WI38 (cell line): ENCODE results near the gene CEP135.

Experiments
- H3K4me3 ChIP-seq: 2 replicates; pipeline ENCODE4 v1.5.1; 2011; ENCODE audit warnings: low read depth, mild to moderate bottlenecking, control low read depth, low read length
- CTCF ChIP-seq: IDR thresholded peaks from 2 replicates; pipeline ENCODE4 v1.5.1; 2012; ENCODE audit warnings: low read depth, mild to moderate bottlenecking, control low read depth, low read length

CEP135 gene

GRCh38 chr4:56052966-56053365 is 104.2 kb downstream of the CEP135 start:
- H3K4me3 ChIP-seq, result no peak overlapping the region

GRCh38 chr4:56055027-56055977 is 106.6 kb downstream of the CEP135 start:
- no peak for TF ChIP-seq CTCF

More at GRCh38 chr4:56052966-56053365, 104.2 kb downstream of the CEP135 start:
- no peak for TF ChIP-seq CTCF

GRCh38 chr4:56055991-56056390 is 107.2 kb downstream of the CEP135 start:
- no peak overlapping the region for H3K4me3 ChIP-seq
- TF ChIP-seq CTCF, result no peak

More at GRCh38 chr4:56055027-56055977, 106.6 kb downstream of the CEP135 start:
- H3K4me3 ChIP-seq, result no peak overlapping the region

GRCh38 chr4:56058555-56058954 is 109.8 kb downstream of the CEP135 start:
- no peak for TF ChIP-seq CTCF

GRCh38 chr4:56060036-56060435 is 111.3 kb downstream of the CEP135 start:
- TF ChIP-seq CTCF, result no peak
- no peak overlapping the region for H3K4me3 ChIP-seq

More at GRCh38 chr4:56058555-56058954, 109.8 kb downstream of the CEP135 start:
- H3K4me3 ChIP-seq, result no peak overlapping the region

GRCh38 chr4:56062106-56062505 is 113.4 kb downstream of the CEP135 start:
- H3K4me3 ChIP-seq, result no peak overlapping the region
- no peak for TF ChIP-seq CTCF

- no peak for TF ChIP-seq CTCF
- no peak overlapping the region for H3K4me3 ChIP-seq
Measured at GRCh38 chr4:56062526-56063145, 113.9 kb downstream of the CEP135 start.
